ENCODE measurements around the gene L1CAM. TPM values are rescaled to one million over a fixed set of nuclear protein-coding genes. Genes with fewer than 3 reads are reported as not detected.

The L1CAM gene
- total and polyA plus RNA-seq, 12 donors: 1.1 to 5.6 (median 2.7) TPM

DNA sequence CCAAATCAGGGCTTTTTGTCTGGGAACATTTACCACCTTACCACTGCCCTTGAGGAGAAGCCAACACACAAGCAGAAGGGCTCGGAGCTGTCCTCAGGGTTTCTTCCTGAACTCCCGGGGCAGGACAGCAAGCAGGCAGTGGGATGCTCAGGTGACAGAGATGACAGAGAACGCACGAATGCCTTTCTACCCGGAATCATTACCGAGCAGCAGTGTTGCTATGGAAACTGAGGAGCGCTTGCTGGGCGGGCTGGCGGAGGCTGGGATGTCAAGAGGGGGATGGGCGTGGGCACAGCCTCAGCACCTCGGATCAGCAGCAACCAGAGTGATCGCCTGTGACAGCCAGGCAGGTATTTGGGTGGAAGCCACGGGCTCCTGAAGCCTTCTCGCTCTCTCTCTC lies 73.8 kb downstream of the L1CAM start:
- Histone ChIP-seq H3K36me3 (no peaks in the 10 kb centered on the region), H3K27me3 (peaks cover 0 to 42% (median 0%) of the 10 kb centered on the region in 7 donors), H3K27ac (no peak overlapping the region), H3K4me1 (no peaks in the 10 kb centered on the region), H3K9me3 (no peaks in the 10 kb centered on the region), H3K4me3 (no peak overlapping the region)
- no peak for ATAC-seq
- intact Hi-C loops (cut with DNase I): loop anchor here in 1 of 10 donors (10.0 kb wide), 1 partner anchor 113 kb away; the partner anchor contains the start of gene ARHGAP4
- 48 to 61% methylated on average over 14 of the region's 14 CpGs for WGBS, 2 donors
- no peak for DNase-seq
- TF ChIP-seq, protein P1, sequence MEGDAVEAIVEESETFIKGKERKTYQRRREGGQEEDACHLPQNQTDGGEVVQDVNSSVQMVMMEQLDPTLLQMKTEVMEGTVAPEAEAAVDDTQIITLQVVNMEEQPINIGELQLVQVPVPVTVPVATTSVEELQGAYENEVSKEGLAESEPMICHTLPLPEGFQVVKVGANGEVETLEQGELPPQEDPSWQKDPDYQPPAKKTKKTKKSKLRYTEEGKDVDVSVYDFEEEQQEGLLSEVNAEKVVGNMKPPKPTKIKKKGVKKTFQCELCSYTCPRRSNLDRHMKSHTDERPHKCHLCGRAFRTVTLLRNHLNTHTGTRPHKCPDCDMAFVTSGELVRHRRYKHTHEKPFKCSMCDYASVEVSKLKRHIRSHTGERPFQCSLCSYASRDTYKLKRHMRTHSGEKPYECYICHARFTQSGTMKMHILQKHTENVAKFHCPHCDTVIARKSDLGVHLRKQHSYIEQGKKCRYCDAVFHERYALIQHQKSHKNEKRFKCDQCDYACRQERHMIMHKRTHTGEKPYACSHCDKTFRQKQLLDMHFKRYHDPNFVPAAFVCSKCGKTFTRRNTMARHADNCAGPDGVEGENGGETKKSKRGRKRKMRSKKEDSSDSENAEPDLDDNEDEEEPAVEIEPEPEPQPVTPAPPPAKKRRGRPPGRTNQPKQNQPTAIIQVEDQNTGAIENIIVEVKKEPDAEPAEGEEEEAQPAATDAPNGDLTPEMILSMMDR (IDR thresholded peaks at IDR 0.05): no peak

Other genes starting within 250 kb of the L1CAM start
- under 1 TPM in 1 of 10 donors, not detected in 9; 0.09 TPM for gene DUSP9, start 239.0 kb downstream of the L1CAM start, total RNA-seq
- under 1 TPM in 1 of 2 donors, not detected in 1; 0.03 TPM for gene DUSP9, start 239.0 kb downstream of the L1CAM start, polyA plus RNA-seq
- gene PNCK, start 212.4 kb downstream of the L1CAM start, total RNA-seq: 10 to 100 TPM in 2 of 10 donors, 1 to 10 TPM in 8; 3.6 to 15.6 (median 5.9) TPM
- 1 to 10 TPM; 2.0 to 5.6 TPM for gene PNCK, start 212.4 kb downstream of the L1CAM start, polyA plus RNA-seq
- 100 to 1,000 TPM; 150 to 238 (median 186) TPM for gene SLC6A8, start 198.2 kb downstream of the L1CAM start, total RNA-seq
- 100 to 1,000 TPM; 128 to 155 TPM for gene SLC6A8, start 198.2 kb downstream of the L1CAM start, polyA plus RNA-seq
- gene BCAP31, start 161.8 kb downstream of the L1CAM start, total RNA-seq: 100 to 1,000 TPM in 3 of 10 donors, 10 to 100 TPM in 7; 70.2 to 140 (median 85.4) TPM
- 100 to 1,000 TPM in 1 of 2 donors, 10 to 100 TPM in 1; 82.2 to 164 TPM for gene BCAP31, start 161.8 kb downstream of the L1CAM start, polyA plus RNA-seq
- gene ABCD1, start 161.3 kb downstream of the L1CAM start, total RNA-seq: 10 to 100 TPM; 11.0 to 24.2 (median 14.4) TPM
- gene ABCD1, start 161.3 kb downstream of the L1CAM start, polyA plus RNA-seq: 10 to 100 TPM in 1 of 2 donors, 1 to 10 TPM in 1; 9.3 to 15.3 TPM
- 1 to 10 TPM; 2.1 to 5.8 (median 4.3) TPM for gene PLXNB3, start 121.9 kb downstream of the L1CAM start, total RNA-seq
- gene PLXNB3, start 121.9 kb downstream of the L1CAM start, polyA plus RNA-seq: 1 to 10 TPM; 1.1 to 8.1 TPM
- 10 to 100 TPM; 20.3 to 52.7 (median 44.8) TPM for gene SRPK3, start 105.1 kb downstream of the L1CAM start, total RNA-seq
- 10 to 100 TPM in 1 of 2 donors, 1 to 10 TPM in 1; 9.9 to 52.2 TPM for gene SRPK3, start 105.1 kb downstream of the L1CAM start, polyA plus RNA-seq
- gene IDH3G, start 91.8 kb downstream of the L1CAM start, total RNA-seq: 10 to 100 TPM; 58.7 to 86.9 (median 74.5) TPM
- 10 to 100 TPM; 73.4 to 97.2 TPM for gene IDH3G, start 91.8 kb downstream of the L1CAM start, polyA plus RNA-seq
- gene SSR4, start 91.5 kb downstream of the L1CAM start, total RNA-seq: 100 to 1,000 TPM in 9 of 10 donors, 10 to 100 TPM in 1; 94.1 to 227 (median 144) TPM
- gene SSR4, start 91.5 kb downstream of the L1CAM start, polyA plus RNA-seq: 100 to 1,000 TPM; 477 to 551 TPM
- gene PDZD4, start 55.6 kb downstream of the L1CAM start, total RNA-seq: 1 to 10 TPM; 1.2 to 3.0 (median 2.0) TPM
- gene PDZD4, start 55.6 kb downstream of the L1CAM start, polyA plus RNA-seq: 1 to 10 TPM; 2.4 to 4.5 TPM
- gene AVPR2, start 18.5 kb upstream of the L1CAM start, total RNA-seq: 1 to 10 TPM; 1.4 to 4.9 (median 2.1) TPM
- gene AVPR2, start 18.5 kb upstream of the L1CAM start, polyA plus RNA-seq: 1 to 10 TPM; 6.6 to 8.9 TPM
- 10 to 100 TPM in 4 of 10 donors, 1 to 10 TPM in 6; 5.5 to 25.3 (median 8.2) TPM for gene ARHGAP4, start 40.1 kb upstream of the L1CAM start, total RNA-seq
- 10 to 100 TPM; 19.1 to 65.5 TPM for gene ARHGAP4, start 40.1 kb upstream of the L1CAM start, polyA plus RNA-seq
- gene NAA10, start 48.9 kb upstream of the L1CAM start, total RNA-seq: 10 to 100 TPM; 46.9 to 88.9 (median 54.5) TPM
- 100 to 1,000 TPM; 151 to 228 TPM for gene NAA10, start 48.9 kb upstream of the L1CAM start, polyA plus RNA-seq
- 10 to 100 TPM in 4 of 10 donors, 1 to 10 TPM in 6; 7.0 to 17.0 (median 9.6) TPM for gene RENBP, start 58.5 kb upstream of the L1CAM start, total RNA-seq
- gene RENBP, start 58.5 kb upstream of the L1CAM start, polyA plus RNA-seq: 10 to 100 TPM in 1 of 2 donors, 1 to 10 TPM in 1; 6.0 to 16.6 TPM
- 10 to 100 TPM; 26.5 to 41.6 (median 31.7) TPM for gene HCFC1, start 85.6 kb upstream of the L1CAM start, total RNA-seq
- gene HCFC1, start 85.6 kb upstream of the L1CAM start, polyA plus RNA-seq: 10 to 100 TPM; 12.3 to 13.9 TPM
- 10 to 100 TPM in 3 of 10 donors, 1 to 10 TPM in 7; 4.8 to 13.2 (median 8.0) TPM for gene TMEM187, start 86.6 kb upstream of the L1CAM start, total RNA-seq
- 1 to 10 TPM; 3.4 to 7.2 TPM for gene TMEM187, start 86.6 kb upstream of the L1CAM start, polyA plus RNA-seq
- gene IRAK1, start 133.7 kb upstream of the L1CAM start, total RNA-seq: 10 to 100 TPM; 18.2 to 59.0 (median 27.1) TPM
- gene IRAK1, start 133.7 kb upstream of the L1CAM start, polyA plus RNA-seq: 10 to 100 TPM; 26.4 to 58.7 TPM
- 10 to 100 TPM; 33.5 to 39.3 (median 37.6) TPM for gene MECP2, start 211.5 kb upstream of the L1CAM start, total RNA-seq
- 10 to 100 TPM; 14.0 to 18.5 TPM for gene MECP2, start 211.5 kb upstream of the L1CAM start, polyA plus RNA-seq

All from heart right ventricle (tissue), 16 donors.